NOMO-1 treated with dmso at 0.1 percent for 144 hours (cell line): Measurements from ENCODE around the gene FADS1.

Experiments
- DNase-seq: peaks from one replicate; lab custom pipeline; 2025; ENCODE audit not compliant: unreplicated experiment; lab: John Stamatoyannopoulos, UW

FADS1 gene

DNA sequence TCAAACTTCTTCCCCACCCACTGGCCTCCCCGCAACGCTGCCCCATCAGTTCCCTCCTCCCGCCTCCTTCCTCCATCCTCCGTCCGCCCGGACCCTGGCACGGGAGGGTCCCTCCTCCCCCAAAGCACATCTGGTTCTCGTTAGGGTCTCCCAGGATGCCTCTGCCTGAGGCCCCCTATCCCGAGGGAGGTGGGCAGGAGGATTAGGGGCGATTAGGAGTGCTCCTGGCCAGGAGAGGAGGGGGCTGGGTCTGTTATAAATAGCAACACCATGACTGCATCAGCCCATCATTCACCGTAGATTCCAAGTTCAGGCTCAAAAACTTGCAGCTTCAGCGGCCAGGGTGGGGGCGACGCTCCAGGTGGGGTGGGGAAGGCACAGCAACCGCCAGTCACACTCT, 54.0 kb downstream of the FADS1 start:
- DNase-seq: no peak

DNA sequence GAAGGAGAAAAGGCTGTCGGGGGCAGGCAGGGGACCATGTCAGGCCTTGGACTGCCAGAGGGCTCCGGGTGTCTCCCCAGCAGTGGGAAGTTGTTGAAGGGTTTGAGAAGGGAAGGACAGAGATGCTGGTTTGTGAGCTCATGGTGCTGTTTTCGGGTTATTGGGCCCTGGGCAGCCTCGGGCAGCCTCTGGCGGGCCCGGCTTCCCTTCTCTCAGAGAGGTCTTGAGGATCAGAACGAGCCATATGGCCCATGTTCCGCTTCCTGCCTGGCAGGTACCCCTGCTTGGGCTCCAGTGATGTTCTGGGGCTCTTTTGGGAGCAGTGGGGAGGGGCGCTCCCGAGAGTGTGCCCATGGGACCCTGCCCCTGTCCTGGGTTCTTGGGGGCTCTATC, 54.6 kb downstream of the FADS1 start:
- no peak for DNase-seq

DNA sequence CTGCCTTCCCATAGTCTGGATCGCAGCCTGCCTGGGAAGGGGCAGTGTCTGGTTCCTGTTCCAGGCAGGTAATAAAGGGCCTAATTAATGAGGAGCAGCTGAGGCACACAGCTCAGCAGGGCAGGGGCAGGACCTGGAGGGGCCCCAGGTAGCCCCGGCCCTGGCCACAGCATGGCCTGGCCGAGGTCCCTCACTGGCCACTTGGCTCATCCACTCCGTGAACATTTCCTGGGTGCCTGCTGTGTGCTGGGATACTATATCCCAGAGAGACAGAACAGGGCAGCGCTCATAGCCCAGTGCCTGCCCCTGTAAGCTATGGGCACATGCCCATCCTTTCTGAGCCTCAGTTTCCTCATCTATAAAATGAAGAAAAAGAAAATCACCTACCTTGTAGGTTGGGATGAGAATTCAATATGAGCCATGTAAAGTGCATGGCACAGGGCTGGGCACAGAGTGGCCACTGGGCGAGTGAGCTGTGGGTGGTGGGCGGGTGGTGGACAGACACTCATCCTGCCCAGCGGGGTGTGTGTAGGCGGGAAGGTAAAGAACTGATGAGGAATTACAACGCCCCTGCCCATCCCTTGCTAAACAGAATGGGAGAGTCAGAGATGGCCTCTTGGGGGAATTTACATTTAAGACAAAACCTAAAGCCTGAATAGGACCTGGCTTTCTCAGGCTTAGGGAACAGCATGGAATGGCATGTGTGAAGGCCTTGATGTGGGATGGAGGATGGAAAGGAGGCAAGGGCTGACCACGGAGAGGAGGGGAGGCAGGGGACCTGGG, 55.2 kb downstream of the FADS1 start:
- no peak for DNase-seq

DNA sequence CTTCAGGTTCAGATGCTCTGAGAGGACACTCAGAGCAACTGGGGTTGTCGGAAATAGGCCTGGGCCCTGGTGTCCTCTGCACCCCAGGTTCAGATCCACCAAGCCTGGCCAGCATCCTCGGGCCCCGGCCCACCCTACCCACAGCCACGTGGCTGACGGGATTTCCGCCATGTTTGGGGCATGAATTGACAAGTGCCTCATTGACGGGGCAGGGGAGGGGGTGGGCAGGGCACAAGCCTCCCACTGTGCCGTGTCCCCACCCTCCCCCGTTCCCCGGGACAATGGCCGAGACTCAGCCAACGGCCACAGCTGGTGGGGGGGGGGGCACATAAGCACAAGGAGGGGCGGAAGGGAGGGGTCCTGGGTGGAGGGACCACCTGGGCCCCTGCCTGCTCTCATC, 55.9 kb downstream of the FADS1 start:
- DNase-seq: no peak

DNA sequence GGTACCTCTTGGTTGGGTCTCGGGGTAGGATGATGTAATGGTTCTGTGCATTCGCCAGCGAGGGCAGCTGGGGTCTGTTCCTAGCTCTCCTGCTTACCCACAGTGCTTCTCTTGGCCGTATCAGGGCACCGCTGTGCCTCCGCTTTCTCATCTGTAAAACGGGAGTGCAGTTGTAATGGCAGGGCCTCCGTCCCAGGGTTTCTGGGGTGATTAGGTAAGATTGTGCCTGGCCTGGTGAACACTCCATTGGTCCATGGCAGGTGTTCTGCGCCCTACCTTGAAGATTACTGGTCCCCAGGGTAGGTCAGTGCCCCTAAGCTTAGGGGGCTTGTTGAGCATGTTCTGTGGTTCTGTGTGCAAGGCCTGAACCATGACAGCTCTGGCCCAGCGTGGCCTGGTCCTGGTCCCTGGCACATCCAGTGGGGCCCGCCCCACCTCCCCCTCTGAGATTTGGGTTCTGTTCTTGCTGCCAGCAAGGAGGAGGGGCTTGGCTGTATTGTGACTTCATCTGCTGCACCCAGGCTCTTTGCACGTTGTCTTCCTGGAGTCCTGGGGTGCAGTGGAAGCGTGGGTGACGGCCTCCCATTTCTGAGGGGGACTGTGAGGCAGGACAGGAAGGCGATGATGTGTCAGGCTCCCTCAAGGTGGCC, 59.5 kb downstream of the FADS1 start:
- DNase-seq: no peak

DNA sequence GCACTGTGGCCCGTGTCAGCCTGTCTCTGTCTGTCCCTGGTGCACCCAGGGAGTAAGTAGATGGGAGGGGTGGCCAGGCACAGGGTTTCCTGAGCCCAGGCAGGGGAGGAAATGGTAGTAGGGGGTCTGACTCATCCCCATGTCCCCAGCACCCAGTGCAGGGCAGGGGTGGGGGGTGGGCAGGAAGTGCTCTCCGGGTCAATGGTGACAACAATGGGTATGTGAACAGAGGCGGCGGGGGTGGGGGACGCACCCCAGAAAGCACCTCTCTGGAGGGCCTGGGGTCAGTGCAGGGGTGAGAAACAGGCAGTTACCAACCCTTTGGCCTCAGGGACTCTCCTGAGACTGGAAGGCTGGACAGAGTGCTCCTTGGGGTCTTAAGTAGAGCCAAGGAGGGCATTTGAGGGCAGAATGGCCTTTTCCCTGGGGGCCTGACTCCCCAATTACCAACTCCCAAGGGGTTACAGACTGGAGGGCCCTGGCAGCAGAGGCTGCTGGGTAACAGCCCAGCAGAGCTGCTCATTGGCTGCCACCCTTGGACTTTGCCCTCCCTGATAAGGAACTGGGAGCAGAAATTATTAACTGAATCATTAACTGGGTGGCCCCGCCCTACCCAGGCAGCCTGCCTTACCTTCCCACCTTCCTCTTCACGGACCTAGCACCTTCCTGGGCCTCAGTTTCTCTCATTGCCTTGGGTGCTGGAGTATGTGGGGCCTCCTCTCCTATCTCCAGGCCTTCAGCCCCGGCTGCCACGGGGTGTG, 60.2 kb downstream of the FADS1 start:
- peak; percentile 34 for DNase-seq

DNA sequence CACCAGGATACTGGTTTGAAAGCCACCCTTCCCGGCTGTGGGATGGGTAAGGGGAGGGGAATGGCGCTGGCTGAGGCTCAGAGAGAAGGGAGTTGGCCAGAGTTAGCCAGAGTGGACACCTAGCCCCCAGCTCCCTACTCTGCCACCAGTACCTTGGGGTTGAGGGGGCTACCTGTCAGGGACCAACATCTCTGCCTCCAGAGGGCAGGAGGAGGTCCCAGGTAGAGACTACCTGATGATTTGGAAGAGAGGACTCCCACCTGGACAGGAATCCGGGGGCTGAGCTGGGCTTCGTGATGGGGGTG, 60.7 kb downstream of the FADS1 start:
- DNase-seq: no peak

DNA sequence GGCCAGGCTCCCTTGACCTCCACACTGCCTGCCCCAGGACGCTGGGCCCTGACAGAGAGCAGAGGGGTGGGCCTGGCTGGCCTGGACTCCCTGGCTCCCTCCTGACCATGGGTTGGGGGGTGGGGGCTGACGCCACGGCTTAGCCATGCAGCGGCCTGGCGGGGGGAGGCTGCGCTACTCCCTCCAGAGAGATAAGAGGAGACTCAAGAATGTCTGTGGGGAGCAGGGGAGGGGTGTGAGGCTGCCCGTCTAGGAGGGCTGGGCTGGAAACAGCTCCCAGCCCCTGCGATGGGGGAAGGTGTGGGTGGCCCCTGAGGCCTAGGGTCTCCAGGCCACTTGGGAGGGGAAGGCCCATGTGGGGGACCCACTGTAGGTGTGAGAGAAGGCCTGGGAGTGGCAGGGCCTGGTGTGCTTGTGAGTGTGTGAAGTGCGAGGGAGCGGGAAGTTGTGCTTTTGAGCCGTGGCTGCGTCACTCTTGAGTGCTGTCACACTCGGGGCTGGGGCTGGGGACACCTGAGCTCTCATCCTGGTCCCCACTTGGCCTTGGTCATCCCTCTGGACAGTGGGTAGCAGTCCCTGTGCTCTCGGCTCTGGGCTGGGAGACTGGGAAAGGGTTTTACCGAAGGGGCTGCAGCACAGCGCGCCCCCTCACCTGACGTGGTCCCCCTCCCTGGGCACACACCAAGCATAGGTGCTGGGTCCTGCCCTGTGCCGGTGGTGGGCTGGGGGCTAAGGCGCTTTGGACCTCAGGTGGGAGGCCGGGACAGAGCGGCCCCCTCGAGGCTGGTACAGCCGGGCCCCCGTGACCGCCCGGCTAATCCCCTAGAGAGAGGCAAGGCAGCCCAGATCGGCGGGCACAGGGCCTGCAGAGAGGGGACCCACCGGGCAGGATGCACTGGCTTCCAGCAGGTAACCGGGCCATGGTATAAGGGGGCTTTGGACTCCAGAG, 62.0 kb downstream of the FADS1 start:
- no peak for DNase-seq

DNA sequence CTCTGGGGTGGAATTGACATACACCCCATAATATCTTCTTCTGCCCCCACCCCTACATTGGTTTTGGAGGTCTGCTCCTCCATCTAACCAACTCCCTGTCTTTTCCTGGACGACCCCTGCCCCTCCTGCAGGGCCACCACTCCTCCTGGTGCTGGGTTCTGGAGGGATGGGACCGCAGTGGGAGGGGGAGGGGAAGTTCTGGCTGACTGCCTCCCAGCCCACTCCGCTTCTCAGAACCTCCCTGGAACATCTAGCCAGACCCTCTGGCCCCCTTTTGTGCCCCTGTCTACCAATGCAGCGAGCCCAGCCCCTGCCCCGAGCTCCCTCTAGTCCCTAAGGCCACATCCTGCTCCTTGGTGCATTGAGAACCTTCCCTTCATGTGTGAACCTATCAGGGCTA, 63.1 kb downstream of the FADS1 start:
- no peak for DNase-seq

DNA sequence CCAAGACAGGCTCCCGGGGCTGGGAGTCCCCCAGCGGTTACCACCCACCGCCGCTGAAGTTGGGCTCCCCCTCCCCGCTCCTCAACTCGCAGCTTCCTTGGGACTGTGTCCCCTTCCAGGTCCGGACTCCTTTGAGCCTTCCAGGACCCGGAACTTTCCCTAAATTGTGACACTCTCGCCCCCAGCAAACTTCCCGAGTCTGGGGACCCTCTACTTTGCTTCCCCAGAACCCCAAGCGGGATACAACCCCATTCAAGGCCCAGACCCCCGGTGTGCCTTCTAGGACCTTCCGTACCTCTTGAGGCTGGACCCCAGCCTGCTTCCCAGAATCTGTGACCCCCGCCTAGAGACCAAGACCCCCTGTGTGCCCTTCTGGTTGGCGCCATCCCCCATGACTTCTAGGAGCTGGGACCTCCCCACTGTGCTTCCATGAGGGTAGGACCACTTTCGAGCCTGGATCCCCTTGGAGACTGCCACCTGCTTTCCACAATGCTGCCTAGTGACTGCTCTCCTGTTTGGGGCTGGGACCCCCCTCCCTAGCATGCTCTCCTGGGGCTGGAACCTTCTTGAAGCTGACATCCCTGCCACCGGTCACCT, 63.8 kb downstream of the FADS1 start:
- DNase-seq: no peak

DNA sequence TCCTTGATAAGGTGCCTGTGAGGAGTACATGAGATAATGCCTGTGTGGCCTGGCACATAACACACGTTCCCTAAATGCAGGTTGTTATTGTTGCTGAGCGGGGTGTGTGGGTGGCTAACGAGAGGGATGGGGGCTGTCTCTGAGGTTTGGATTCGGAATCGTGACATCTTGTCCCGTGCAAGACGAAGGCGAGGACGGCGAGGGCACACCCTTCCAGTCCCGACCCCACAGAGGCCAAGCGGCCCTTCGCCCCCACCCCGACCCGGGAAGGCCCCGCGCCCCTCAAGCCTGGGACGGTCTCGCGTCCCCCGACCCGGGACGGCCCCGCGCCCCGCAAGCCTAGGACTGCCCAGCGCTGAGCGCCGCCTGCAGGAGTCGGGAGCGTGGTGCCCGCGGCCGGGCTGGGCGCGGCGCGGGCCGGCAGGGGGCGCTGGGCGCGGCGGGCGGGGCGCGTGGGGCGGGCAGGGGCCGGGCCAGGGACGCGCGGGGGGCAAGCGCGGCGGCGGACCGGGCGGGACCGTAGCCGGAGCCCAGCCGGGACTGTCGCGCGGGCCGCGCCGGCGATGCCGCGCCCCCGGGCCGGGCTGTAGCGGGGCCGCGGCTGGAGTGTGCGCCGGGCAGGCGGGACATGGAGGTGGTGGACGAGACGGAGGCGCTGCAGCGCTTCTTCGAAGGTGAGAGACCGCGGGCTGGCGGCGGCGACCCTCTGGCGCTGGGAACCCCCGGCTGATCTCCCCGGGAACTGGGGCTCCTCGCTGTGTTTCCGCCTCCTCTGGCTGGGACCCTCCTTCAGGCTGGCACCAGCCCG, 64.5 kb downstream of the FADS1 start, which contains the start of gene MYRF:
Gene MYRF (plus strand): TSS at position 520 of the 808 bp plus-strand sequence. CDS start 109 bp downstream, at position 629.
- DNase-seq: peak; percentile 24

DNA sequence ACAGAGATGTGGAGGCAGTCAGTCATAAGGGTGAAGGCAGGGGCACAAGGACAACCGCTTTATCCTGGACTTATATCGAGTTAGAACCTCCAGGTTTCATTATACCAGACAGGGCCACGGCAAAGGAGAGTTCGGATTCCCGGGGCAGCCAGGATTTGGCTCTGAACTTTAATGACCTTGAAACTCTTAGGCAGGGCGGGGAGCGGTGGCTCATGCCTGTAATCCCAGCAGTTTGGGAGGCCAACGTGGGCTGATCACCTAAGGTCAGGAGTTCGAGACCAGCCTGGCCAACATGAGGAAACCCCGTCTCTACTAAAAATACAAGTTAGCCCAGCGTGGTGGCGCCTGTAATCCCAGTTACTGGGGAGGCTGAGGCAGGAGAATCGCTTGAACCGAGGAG, 65.4 kb downstream of the FADS1 start:
- DNase-seq: no peak

DNA sequence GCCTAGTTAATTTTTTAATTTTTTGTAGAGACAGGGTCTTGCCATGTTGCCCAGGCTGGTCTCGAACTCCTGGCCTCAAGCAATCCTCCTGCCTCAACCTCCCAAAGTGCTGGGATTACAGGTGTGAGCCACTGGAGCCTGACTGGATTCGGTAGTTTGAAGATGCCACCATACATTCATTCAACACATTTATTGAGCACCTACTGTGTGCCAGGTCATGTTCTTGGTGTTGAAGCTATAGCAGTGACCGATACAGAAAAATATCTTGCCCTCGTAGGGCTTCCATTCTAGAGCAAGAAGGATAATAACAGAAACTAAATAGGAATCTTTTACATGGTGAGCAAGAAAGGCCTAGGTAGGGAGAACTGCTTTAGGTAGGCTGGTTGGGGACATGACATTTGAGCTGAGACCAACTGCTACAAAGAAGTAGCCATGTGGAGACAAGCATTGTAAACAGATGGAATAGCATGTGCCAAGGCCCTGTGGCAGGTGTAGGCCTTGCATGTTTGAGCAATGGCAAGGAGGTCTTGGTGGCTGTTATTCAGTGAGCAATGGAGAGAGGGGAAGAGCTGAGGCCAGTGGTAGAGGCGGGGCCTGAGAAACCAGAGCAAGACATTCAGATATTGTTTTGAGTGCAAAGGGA, 66.1 kb downstream of the FADS1 start:
- DNase-seq: no peak
